GM13977 (cell line): ENCODE measurements around the gene SPACA7.
A peak's percentile ranks its signal among the peaks of the same experiment; 100 is the strongest.

ENCODE experiments used
- DNase-seq: peaks from one replicate; pipeline ENCODE4 v3.0.0; 2012; ENCODE audit warnings: low spot score
- in situ Hi-C: fragments of 300-500 bp; cut with MboI; formaldehyde crosslinking; loops from one replicate; pipeline ENCODE4 v1.12.0; 2022; ENCODE audit warnings: low sequenced_read_pairs, low pct_unique_long_range_greater_than_20kb, mixed read lengths, inconsistent platforms; ENCODE audit not compliant: unreplicated experiment
- TF ChIP-seq, protein P1 (sequence below): IDR thresholded peaks from 2 replicates; pipeline ENCODE4 v1.5.1; 2012; ENCODE audit warnings: mild to moderate bottlenecking, control low read depth; ENCODE audit not compliant: insufficient read depth; ENCODE audit errors: extremely low read depth, missing control alignments

Gene SPACA7

DNA sequence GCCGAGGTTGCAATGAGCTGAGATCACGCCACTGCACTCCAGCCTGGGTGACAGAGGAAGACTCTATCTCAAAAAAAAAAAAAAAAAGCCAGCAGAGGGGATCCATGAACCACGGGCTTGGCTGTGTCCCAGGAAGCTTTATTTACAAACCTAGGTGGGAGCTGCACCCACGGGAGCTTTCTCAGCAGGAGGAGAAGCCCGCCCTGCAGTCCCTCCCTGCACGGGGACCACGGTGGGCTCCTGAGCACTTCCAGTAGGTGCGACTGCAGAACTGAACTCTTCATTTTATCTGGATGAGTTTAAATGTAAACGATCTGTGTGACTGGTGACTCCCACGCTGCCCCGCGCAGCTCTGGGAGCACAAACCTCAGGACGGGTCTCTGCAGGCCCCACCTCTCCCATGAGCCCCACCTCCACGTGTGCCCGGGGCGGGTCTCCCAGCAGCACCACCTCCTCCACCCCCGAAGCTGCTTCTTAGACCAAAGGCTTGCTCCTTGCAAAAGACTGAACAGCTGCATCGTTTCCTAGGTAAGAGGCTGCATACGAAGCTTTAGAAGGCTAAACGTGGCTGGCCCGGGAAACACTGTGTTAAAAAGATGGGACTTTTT is 66.4 kb downstream of the SPACA7 start:
- in situ Hi-C loops, result no loop called here
- TF ChIP-seq, protein P1, sequence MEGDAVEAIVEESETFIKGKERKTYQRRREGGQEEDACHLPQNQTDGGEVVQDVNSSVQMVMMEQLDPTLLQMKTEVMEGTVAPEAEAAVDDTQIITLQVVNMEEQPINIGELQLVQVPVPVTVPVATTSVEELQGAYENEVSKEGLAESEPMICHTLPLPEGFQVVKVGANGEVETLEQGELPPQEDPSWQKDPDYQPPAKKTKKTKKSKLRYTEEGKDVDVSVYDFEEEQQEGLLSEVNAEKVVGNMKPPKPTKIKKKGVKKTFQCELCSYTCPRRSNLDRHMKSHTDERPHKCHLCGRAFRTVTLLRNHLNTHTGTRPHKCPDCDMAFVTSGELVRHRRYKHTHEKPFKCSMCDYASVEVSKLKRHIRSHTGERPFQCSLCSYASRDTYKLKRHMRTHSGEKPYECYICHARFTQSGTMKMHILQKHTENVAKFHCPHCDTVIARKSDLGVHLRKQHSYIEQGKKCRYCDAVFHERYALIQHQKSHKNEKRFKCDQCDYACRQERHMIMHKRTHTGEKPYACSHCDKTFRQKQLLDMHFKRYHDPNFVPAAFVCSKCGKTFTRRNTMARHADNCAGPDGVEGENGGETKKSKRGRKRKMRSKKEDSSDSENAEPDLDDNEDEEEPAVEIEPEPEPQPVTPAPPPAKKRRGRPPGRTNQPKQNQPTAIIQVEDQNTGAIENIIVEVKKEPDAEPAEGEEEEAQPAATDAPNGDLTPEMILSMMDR, result no peak
- DNase-seq, result peak; percentile 14

DNA sequence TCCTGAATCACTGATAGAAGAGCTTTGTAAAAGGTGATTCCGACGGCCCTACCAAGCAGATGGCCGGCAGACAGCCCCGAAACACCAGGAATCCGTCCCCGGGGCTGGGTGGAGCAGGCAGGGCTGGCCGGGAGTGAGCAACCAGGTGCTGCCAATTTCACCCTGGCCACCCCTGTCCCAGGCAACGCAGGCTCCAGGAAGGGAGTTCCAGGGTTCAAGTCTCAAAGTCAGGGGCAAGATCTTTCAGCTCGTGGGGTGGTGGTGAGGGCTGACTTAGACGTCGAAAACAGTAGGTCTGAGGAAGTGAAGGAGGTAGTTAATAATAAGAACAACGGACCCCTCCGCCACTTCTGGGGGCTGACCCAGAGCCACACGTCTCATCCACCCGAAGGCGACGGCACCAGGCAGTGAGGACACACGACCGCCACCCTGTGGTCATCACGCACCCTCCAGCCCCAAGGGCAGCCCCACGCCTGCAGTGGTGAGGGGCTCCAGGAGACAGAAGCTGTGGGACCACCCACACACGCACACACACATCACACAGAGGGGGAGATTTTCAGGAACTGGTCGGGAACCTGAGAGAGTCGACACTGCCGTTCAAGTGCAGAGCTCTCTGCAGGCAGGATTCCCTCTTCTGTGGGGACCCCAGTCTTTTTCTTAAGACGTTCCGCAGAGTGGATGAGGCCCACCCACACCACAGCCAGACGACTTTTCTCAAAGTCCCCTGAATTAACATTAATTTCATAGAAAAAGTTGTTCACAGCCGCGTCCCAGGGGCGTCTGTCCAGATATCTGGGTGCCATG is 67.2 kb downstream of the SPACA7 start:
- peak; percentile 60 for DNase-seq
- in situ Hi-C loops, result no loop called here
- TF ChIP-seq, protein P1, result peak; percentile 37

DNA sequence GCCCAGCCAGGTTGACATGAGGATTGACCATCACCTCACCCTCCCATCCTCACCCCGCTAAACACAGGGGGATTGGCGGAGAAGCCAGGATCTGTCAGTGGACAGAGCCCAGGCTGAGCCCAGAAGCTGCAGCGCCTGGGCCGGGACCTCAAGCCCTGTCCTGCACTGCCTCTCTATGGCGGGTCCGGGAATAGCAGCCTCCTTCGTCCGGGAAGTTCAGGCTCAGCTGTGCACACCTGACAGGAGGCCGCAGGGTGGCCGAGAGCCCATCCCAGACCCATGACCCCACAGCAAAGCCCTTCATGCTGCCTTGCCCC is 67.8 kb downstream of the SPACA7 start:
- TF ChIP-seq, protein P1, result peak; percentile 83
- DNase-seq, result peak; percentile 87
- in situ Hi-C loops, result no loop called here

DNA sequence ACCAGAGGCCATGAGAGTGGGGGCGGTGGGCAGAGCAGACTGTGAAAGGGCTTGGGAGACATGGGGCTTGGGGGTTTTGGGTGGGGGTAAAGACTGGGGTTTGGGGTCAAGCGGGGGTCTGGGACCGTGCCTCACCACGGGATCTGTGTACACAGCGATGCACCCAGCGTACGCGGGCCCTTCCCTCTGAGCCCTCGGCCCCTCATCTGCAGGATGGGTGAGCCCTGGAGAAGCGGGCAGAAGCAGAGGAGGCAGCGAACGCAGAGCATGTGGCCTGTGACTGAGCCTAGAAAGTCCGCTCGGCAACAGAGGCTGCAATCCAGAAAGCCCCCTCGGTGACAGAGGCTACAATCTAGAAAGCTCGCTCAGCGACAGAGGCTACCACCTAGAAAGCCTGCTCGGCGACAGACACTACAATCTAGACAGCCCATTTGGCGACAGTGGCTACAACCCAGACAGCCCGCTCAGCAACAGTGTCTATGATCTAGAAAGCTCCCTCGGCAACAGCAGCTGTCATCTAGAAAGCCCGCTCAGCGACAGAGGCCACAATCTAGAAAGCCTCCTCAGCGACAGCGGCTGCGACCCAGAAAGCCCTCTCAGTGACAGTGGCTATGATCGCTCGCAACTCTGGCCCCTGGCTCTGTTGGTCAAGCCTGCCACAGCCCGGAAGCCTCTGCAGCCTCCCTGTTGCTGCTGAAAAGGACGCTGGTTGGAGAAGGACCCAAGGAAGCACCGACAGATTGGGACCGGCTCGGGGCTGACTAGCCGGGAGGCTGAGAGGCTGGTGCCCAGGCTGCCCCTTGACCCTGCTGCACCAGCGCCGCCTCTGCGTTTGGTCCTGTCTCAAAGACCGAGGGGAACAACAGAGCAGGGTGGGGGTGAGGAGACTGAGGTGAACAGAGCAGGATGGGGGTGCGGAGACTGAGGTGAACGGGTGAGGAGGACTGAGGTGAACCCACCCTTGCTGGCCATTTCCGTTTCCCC is 68.6 kb downstream of the SPACA7 start:
- in situ Hi-C loops, result no loop called here
- TF ChIP-seq, protein P1, result no peak
- DNase-seq, result peak; percentile 27

DNA sequence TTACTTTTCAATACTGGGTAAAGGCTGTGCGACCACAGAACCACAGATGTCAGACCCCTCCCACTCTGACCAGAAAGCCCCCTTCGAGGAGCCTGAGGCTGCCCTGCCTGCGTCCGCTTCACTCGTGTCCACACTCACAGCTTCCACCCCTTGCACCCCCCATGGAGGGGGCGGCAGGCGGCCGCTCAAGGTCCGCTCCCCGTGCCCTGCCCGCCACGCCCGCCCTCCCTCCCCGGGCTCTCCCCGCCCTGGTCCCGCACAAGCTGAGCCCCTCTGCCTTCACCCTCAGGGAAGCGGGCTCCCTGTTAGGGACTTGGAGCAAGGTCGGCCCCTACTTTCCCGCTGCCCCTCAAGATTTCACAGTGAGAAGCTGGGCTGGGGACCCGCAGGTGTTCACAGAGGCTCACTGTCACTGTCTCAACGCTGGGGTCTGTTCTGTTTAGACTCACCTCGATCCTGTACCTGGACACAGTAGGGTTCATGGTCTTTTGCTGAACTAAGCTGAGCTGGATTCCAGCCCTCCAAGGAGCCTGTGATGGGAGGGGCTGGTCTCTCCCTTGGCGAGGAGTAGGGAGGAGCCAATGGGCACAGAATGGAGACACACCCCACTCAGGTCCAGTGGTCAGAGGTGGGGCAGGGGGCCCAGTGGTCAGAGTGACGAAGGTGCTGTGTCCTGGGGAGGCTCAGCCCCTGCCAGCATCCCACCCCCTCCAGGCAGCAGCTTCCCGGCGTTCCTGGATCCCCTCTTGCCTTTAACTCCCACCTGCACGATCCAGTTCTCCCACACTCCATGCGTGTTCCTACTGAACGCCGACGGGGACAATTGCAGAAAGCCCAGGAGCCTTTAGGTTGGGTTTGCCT is 69.5 kb downstream of the SPACA7 start:
- peak; percentile 27 for DNase-seq
- in situ Hi-C loops, result no loop called here
- TF ChIP-seq, protein P1, result no peak
